Activated CD4-positive, alpha-beta T cell treated with anti-CD3 and anti-CD28 coated beads, Interleukin-2, amount 50 U/mL, for 48 hours (primary cell): Measurements from ENCODE around the gene ITPKA.
A peak's percentile ranks its signal among the peaks of the same experiment; 100 is the strongest.
"Not testable (repeated sequence)": the region's sequence is repeated elsewhere in the genome, so short reads cannot be mapped to it uniquely, and the experiment has no call there.

Experiments used
- DNase-seq, 2 experiments: peaks; one replicate each; pipeline ENCODE4 v3.0.0-alpha.2; 2020

ITPKA gene

GRCh38 chr15:41493205-41493901 lies at the start of gene ITPKA:
Gene ITPKA, plus strand, starts transcription at chr15:41493874. Its CDS starts 54 bp downstream, at chr15:41493928.
- peak; percentile 93 to 94 for DNase-seq

GRCh38 chr15:41445399-41445798 lies 48.3 kb upstream of the ITPKA start:
- no peak for DNase-seq

- DNase-seq, result no peak
Observed at GRCh38 chr15:41462084-41462795, 31.4 kb upstream of the ITPKA start.

GRCh38 chr15:41464889-41465580 lies 28.6 kb upstream of the ITPKA start:
- DNase-seq, result no peak

- no peak for DNase-seq
Observed at GRCh38 chr15:41465822-41466421, 27.8 kb upstream of the ITPKA start.

GRCh38 chr15:41466711-41467110 lies 27.0 kb upstream of the ITPKA start:
- no peak for DNase-seq

- DNase-seq, result not testable (repeated sequence)
Observed at GRCh38 chr15:41469644-41470043, 24.0 kb upstream of the ITPKA start.

GRCh38 chr15:41473418-41473817 lies 20.3 kb upstream of the ITPKA start:
- DNase-seq, result no peak

GRCh38 chr15:41474436-41474835 lies 19.2 kb upstream of the ITPKA start:
- no peak for DNase-seq

GRCh38 chr15:41474941-41475340 lies 18.7 kb upstream of the ITPKA start:
- DNase-seq, result no peak

GRCh38 chr15:41476416-41477048 lies 17.1 kb upstream of the ITPKA start:
- DNase-seq, result no peak

GRCh38 chr15:41480396-41481140 lies 13.1 kb upstream of the ITPKA start:
- no peak for DNase-seq

- DNase-seq, result no peak
Observed at GRCh38 chr15:41482110-41482877, 11.4 kb upstream of the ITPKA start.

GRCh38 chr15:41483115-41483514 lies 10.6 kb upstream of the ITPKA start:
- DNase-seq, result peak in 1 of 2 experiments; percentile 53

- no peak for DNase-seq
Observed at GRCh38 chr15:41483519-41483918, 10.2 kb upstream of the ITPKA start.

GRCh38 chr15:41484937-41485625 lies 8.6 kb upstream of the ITPKA start:
- no peak for DNase-seq

- DNase-seq, result no peak
Observed at GRCh38 chr15:41486286-41486685, 7.4 kb upstream of the ITPKA start.

GRCh38 chr15:41487381-41487780 lies 6.3 kb upstream of the ITPKA start:
- DNase-seq, result no peak

GRCh38 chr15:41487802-41488201 lies 5.9 kb upstream of the ITPKA start:
- DNase-seq, result peak; percentile 50 to 57

- no peak for DNase-seq
Observed at GRCh38 chr15:41489641-41490040, 4.0 kb upstream of the ITPKA start.

- DNase-seq, result peak in 1 of 2 experiments; percentile 47
Observed at GRCh38 chr15:41490355-41490754, 3.3 kb upstream of the ITPKA start.
